BJ (cell line): ENCODE results near the gene CRYZL1. TPM values are rescaled to one million over a fixed set of nuclear protein-coding genes. Genes with fewer than 3 reads are reported as not detected.

Source experiments
- CTCF ChIA-PET: fragments of 350-600 bp; formaldehyde crosslinking; extraction: SDS; loops from one replicate; lab custom pipeline; 2021; ENCODE audit warnings: antibody characterized with exemption, inconsistent platforms; lab: Yijun Ruan, JAX
- POLR2A ChIA-PET: fragments of 300-600 bp; sonication (Branson Sonifier 250); formaldehyde crosslinking; extraction: SDS; loops from one replicate; lab custom pipeline; 2021; ENCODE audit warnings: antibody characterized with exemption; lab: Charles Lee
- DNase-seq: peaks from one replicate; pipeline ENCODE4 v3.0.0-alpha.2; 2011; ENCODE audit warnings: low read depth
- H3K27me3 ChIP-seq: 2 replicates; pipeline ENCODE4 v1.6.0; 2011; ENCODE audit warnings: low read length; ENCODE audit not compliant: control insufficient read depth, insufficient read depth
- H3K36me3 ChIP-seq: 2 replicates; pipeline ENCODE4 v1.5.1; 2011; ENCODE audit warnings: low read length; ENCODE audit not compliant: control insufficient read depth, insufficient read depth
- H3K4me3 ChIP-seq: 2 replicates; pipeline ENCODE4 v1.5.1; 2011; ENCODE audit warnings: low read depth, mild to moderate bottlenecking, control low read depth, low read length
- polyA plus RNA-seq: library from polyadenylated mRNA; depleted of rRNA; stranded (reverse); fragments of >200 nt; gene quantifications from 2 replicates; pipeline ENCODE4 v1.2.3, GENCODE V29; 2011
- TF ChIP-seq, protein P1 (sequence below): IDR thresholded peaks from 2 replicates; pipeline ENCODE4 v1.5.1; 2011; ENCODE audit warnings: low read depth, mild to moderate bottlenecking, control low read depth, inconsistent platforms, low read length, moderate library complexity; ENCODE audit not compliant: insufficient read depth

Gene CRYZL1
- polyA plus RNA-seq, 1 experiment: 21.2 TPM

DNA sequence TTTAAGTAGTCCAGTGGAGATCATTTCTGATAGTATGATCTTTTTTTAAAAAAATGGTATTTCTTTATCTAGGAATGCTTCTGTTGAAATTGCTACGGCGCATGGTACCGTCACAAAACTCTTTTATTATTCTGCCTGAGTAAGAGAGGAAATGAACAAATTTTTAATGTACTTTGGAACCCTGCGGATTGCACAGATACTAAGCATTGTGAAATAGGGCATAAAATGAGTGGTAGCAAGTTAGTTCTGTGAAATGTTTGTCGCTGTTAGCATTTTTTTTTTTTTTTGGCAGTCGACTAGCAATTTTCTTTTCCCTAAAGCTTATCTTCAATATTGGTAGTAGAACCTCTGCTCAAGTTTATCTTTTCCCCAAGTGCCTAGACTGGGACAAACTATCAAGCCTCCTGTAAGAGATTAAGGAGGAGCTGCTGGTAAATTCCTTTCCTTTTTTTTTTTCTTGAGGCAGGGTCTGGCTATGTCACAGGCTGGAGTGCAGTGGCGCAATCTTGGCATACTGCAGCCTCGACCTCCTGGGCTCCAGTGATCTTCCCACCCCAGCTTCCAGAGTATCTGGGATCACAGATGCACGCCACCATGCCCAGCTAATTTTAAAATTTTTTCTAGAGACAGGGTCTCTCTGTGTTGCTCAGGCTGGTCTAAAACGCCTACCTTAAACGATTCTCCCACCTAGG, 3.0 kb upstream of the CRYZL1 start:
- DNase-seq: peak; percentile 56
- ChIA-PET POLR2A (no interaction called here), CTCF (interaction anchor here (0.7 to 1.7 kb wide), 3 partner anchors 10 to 253 kb away, joined by 3 to 4 read pairs (median 3); no protein-coding TSS in a partner anchor)
- TF ChIP-seq, protein P1, sequence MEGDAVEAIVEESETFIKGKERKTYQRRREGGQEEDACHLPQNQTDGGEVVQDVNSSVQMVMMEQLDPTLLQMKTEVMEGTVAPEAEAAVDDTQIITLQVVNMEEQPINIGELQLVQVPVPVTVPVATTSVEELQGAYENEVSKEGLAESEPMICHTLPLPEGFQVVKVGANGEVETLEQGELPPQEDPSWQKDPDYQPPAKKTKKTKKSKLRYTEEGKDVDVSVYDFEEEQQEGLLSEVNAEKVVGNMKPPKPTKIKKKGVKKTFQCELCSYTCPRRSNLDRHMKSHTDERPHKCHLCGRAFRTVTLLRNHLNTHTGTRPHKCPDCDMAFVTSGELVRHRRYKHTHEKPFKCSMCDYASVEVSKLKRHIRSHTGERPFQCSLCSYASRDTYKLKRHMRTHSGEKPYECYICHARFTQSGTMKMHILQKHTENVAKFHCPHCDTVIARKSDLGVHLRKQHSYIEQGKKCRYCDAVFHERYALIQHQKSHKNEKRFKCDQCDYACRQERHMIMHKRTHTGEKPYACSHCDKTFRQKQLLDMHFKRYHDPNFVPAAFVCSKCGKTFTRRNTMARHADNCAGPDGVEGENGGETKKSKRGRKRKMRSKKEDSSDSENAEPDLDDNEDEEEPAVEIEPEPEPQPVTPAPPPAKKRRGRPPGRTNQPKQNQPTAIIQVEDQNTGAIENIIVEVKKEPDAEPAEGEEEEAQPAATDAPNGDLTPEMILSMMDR: no peak
- H3K36me3 ChIP-seq: no peaks in the 10 kb centered on the region
- H3K27me3 ChIP-seq: no peaks in the 10 kb centered on the region
- peak overlapping the region; percentile 84 for H3K4me3 ChIP-seq

DNA sequence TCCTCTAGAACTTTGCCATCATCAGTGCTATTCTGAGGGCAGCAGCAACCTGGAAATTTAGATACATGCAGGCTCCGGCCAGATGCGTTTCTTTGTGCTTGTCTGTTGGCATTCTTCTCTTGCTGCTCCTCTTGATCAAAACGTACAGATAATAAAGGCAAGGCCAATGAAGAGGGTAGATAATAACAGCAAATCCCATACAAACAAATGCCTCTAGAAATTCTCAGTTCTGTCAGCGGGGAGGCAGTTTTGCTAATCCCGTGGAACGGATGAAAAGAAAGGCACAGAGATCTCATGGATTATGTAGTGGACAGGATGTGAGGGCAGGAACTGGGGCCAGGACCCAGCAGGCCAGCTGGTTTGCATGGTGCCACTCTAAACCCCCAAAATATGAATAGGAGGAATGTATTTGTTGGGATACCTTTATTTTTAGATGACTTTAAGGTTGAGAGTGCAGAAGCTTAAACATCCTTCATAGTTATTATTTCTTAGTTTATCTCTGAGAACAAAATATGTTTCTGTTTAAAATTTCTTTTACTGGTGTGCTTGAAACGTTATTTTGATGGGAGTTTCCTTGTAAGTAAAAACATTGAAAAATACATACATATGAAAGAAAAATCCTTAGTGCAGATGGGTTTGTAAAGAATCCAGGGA, 2.2 kb upstream of the CRYZL1 start:
- TF ChIP-seq, protein P1: no peak
- H3K4me3 ChIP-seq: peak overlapping the region; percentile 84
- H3K36me3 ChIP-seq: no peaks in the 10 kb centered on the region
- CTCF ChIA-PET: interaction anchor here (1.7 kb wide), 1 partner anchor 251 kb away, joined by 4 read pairs; no protein-coding TSS in a partner anchor
- DNase-seq: no peak
- no peaks in the 10 kb centered on the region for H3K27me3 ChIP-seq
- POLR2A ChIA-PET: no interaction called here

DNA sequence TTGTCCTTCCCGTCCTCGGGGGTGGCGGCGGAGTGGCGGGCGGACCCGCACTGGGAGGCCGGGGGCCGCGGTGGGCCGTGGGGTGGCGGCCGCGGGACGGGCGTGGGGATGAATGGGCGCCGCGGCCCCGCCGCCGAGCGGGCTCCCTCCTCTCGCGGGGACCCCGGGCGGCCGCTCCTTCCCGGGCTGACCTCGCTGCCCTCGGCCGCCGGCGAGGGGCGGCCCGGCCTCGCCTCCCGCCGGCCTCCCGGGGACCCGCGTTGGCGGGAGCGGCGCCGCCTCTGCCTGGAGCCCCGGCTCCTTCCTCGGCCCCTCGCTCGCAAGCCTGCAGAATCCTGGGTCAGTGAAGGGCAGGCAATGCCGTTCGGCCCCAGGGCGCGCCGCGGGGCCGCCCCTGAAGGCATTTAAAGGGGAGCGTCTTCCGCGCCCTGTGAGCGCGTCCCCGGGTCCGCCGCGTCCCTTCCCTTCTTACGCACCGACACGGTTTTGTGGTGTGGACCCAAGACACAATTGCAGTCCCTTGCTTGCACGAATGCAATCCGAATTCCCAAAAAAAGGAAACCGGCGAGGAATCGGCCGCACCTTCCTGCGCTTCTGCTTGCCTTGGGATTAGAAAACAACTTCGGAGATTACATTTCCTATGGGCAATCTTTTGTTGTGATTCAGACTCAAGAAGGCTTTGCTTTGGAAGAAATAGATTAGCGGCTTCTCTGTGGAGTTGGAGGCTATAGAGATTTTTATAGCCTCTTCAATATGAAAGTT, 1.5 kb upstream of the CRYZL1 start:
- TF ChIP-seq, protein P1: no peak
- ChIA-PET CTCF (interaction anchor here (1.7 kb wide), 1 partner anchor 252 kb away, joined by 4 read pairs; no protein-coding TSS in a partner anchor), POLR2A (no interaction called here)
- H3K4me3 ChIP-seq: peak overlapping the region; percentile 84
- H3K27me3 ChIP-seq: no peaks in the 10 kb centered on the region
- H3K36me3 ChIP-seq: no peaks in the 10 kb centered on the region
- DNase-seq: no peak

GRCh38 chr21:33642027-33642895, 720 bp upstream of the CRYZL1 start, which contains the start of gene ITSN1:
ITSN1 (plus strand) TSS chr21:33642501; CDS start chr21:33718829, 76,328 bp downstream.
- CTCF ChIA-PET: no interaction called here

More at GRCh38 chr21:33642027-33642895, 720 bp upstream of the CRYZL1 start, which contains the start of gene ITSN1:
- TF ChIP-seq, protein P1: no peak
- H3K4me3 ChIP-seq: peak within 1 kb of the TSS; percentile 84
- POLR2A ChIA-PET: interaction anchor here (0.5 kb wide), 1 partner anchor 122 kb away, joined by 3 read pairs; no protein-coding TSS in a partner anchor
- H3K36me3 ChIP-seq: no peaks in the 10 kb centered on the region
- H3K27me3 ChIP-seq: no peaks in the 10 kb centered on the region
- peak; percentile 97 for DNase-seq
